B cell (primary cell): Measurements from ENCODE around the gene PRR7. TPM values are rescaled to one million over a fixed set of nuclear protein-coding genes. Genes with fewer than 3 reads are reported as not detected.

ENCODE experiments used
- ATAC-seq: fragments of 200-7000 bp; cut with Tn5 transposase; one replicate; pipeline ENCODE4 v1.10.0; 2021; ENCODE audit warnings: low read depth, mild to moderate bottlenecking, moderate number of reproducible peaks, moderate library complexity
- CTCF ChIA-PET: fragments of 350-600 bp; sonication (Branson Sonifier 250); formaldehyde crosslinking; loops from one replicate; lab custom pipeline; 2021; ENCODE audit warnings: antibody characterized with exemption, inconsistent platforms; lab: Charles Lee
- POLR2A ChIA-PET: fragments of 350-600 bp; sonication (Branson Sonifier 250); formaldehyde crosslinking; loops from one replicate; lab custom pipeline; 2021; ENCODE audit warnings: antibody characterized with exemption; lab: Charles Lee
- DNase-seq: peaks from one replicate; pipeline ENCODE4 v3.0.0; 2013
- H2AFZ ChIP-seq: 2 replicates; pipeline ENCODE4 v1.6.1; 2012; ENCODE audit warnings: mild to moderate bottlenecking, low read depth, low read length; ENCODE audit not compliant: insufficient read depth, poor library complexity, severe bottlenecking
- H3K27ac ChIP-seq, 2 donors: 1 replicate in 1 of 2; 2 replicates in 1 of 2; pipeline ENCODE4 v1.5.1; 2012 to 2013; ENCODE audit warnings: low read length in 2 of 2, mild to moderate bottlenecking in 2 of 2, moderate library complexity in 1 of 2
- H3K27me3 ChIP-seq, 4 experiments: fragments of 200-600 bp in 1 of 4; sonication (generic) in 1 of 4; replicated peaks in 1 of 4; 1 replicate in 2 of 4; 2 replicates in 2 of 4; pipeline versions ENCODE4 v1.6.1 to v1.7.0; 2013 to 2016; ENCODE audit warnings: low read length in 3 of 4, mild to moderate bottlenecking in 2 of 4, mixed read lengths in 1 of 4, moderate library complexity in 1 of 4; ENCODE audit not compliant: insufficient read depth in 4 of 4, control insufficient read depth in 3 of 4; ENCODE audit errors: control extremely low read depth in 1 of 4
- H3K36me3 ChIP-seq, 2 experiments: replicated peaks in 1 of 2; 1 replicate in 1 of 2; 2 replicates in 1 of 2; pipeline versions ENCODE4 v1.6.1 to v1.7.1; 2013; ENCODE audit warnings: low read length in 1 of 2; ENCODE audit not compliant: insufficient read depth in 2 of 2, control insufficient read depth in 1 of 2; ENCODE audit errors: control extremely low read depth in 1 of 2, extremely low read depth in 1 of 2
- H3K4me1 ChIP-seq, 2 donors: fragments of 200-600 bp in 1 of 2; sonication (generic) in 1 of 2; 1 replicate in 1 of 2; 2 replicates in 1 of 2; pipeline versions ENCODE4 v1.5.1 to v1.6.1; 2013 to 2017; ENCODE audit warnings: low read length in 2 of 2; ENCODE audit not compliant: control insufficient read depth in 2 of 2, insufficient read depth in 2 of 2
- H3K4me2 ChIP-seq: replicated peaks from 2 replicates; pipeline ENCODE3; 2012; ENCODE audit warnings: mild to moderate bottlenecking, low read depth, low read length; ENCODE audit not compliant: poor library complexity, severe bottlenecking
- H3K4me3 ChIP-seq, 5 experiments: fragments of 200-600 bp in 1 of 5; sonication (generic) in 1 of 5; 1 replicate in 3 of 5; 2 replicates in 2 of 5; pipeline versions ENCODE4 v1.5.1 to v1.7.0; 2011 to 2016; ENCODE audit warnings: low read length in 4 of 5, mild to moderate bottlenecking in 4 of 5, low read depth in 2 of 5, control low read depth in 1 of 5, moderate library complexity in 1 of 5; ENCODE audit not compliant: insufficient read depth in 1 of 5; ENCODE audit errors: control extremely low read depth in 1 of 5, extremely low read depth in 1 of 5
- H3K79me2 ChIP-seq: fragments of 200-600 bp; sonication (generic); one replicate; pipeline ENCODE4 v1.6.0; 2016; ENCODE audit warnings: low read length; ENCODE audit not compliant: control insufficient read depth, insufficient read depth
- H3K9ac ChIP-seq: fragments of 200-600 bp; sonication (generic); 2 replicates; pipeline ENCODE4 v1.6.1; 2017; ENCODE audit warnings: mild to moderate bottlenecking, low read length, moderate library complexity
- H3K9me3 ChIP-seq, 3 donors: one replicate each; pipeline versions ENCODE4 v1.6.1 to v1.7.1; 2013; ENCODE audit warnings: low read length in 2 of 3; ENCODE audit not compliant: control insufficient read depth in 2 of 3, insufficient read depth in 1 of 3; ENCODE audit errors: control extremely low read depth in 1 of 3
- H4K20me1 ChIP-seq: 2 replicates; pipeline ENCODE4 v1.6.0; 2012; ENCODE audit warnings: mild to moderate bottlenecking, low read length; ENCODE audit not compliant: insufficient read depth, control insufficient read depth, poor library complexity, severe bottlenecking
- H3K27ac Mint-ChIP-seq: one replicate; pipeline ENCODE4 v1.8.0; 2021; ENCODE audit warnings: mixed read lengths
- H3K27me3 Mint-ChIP-seq: one replicate; pipeline ENCODE4 v1.8.0; 2021; ENCODE audit warnings: mixed read lengths
- H3K4me1 Mint-ChIP-seq: one replicate; pipeline ENCODE4 v1.8.0; 2021; ENCODE audit warnings: mixed read lengths
- H3K4me3 Mint-ChIP-seq: one replicate; pipeline ENCODE4 v1.8.0; 2021; ENCODE audit warnings: mixed read lengths
- H3K9me3 Mint-ChIP-seq: one replicate; pipeline ENCODE4 v1.8.0; 2022; ENCODE audit warnings: mixed read lengths; ENCODE audit not compliant: insufficient read depth
- EZH2 ChIP-seq: IDR thresholded peaks from 2 replicates; pipeline ENCODE4 v1.6.1; 2012; ENCODE audit warnings: borderline replicate concordance, low read depth, mild to moderate bottlenecking, moderate library complexity, low read length; ENCODE audit not compliant: insufficient read depth, poor library complexity, severe bottlenecking
- WGBS: methylation state at CpG from one replicate; pipeline ENCODE4 v1.1.5; 2013; ENCODE audit warnings: missing lambda C conversion rate; ENCODE audit not compliant: insufficient coverage; 5-methylcytosine and 5-hydroxymethylcytosine counted together
- intact Hi-C: fragments of 100-400 bp; cut with micrococcal nuclease; formaldehyde crosslinking; loops from one replicate; pipeline ENCODE4 v1.10.0; 2022
- polyA plus RNA-seq: library from polyadenylated mRNA; depleted of rRNA; stranded (reverse); fragments of >200 nt; gene quantifications from 2 replicates; pipeline ENCODE4 v1.2.3, GENCODE V29; 2012
- total RNA-seq, 2 donors: library from RNA; stranded (reverse); fragments of 120-200 nt in 1 of 2; gene quantifications; 1 replicate in 1 of 2; 2 replicates in 1 of 2; pipeline versions ENCODE4 v1.2.3 to v1.2.4, GENCODE V29; 2013 to 2022
- TF ChIP-seq, protein P1 (sequence below): fragments of 200-600 bp; IDR thresholded peaks from one replicate; pipeline ENCODE4 v1.8.0; 2022; ENCODE audit warnings: antibody characterized with exemption, mild to moderate bottlenecking

PRR7 gene
- total and polyA plus RNA-seq, 2 donors (not counting 1 experiment from before 2014, with no cell fraction given) = 4.8 to 84.4 TPM

DNA sequence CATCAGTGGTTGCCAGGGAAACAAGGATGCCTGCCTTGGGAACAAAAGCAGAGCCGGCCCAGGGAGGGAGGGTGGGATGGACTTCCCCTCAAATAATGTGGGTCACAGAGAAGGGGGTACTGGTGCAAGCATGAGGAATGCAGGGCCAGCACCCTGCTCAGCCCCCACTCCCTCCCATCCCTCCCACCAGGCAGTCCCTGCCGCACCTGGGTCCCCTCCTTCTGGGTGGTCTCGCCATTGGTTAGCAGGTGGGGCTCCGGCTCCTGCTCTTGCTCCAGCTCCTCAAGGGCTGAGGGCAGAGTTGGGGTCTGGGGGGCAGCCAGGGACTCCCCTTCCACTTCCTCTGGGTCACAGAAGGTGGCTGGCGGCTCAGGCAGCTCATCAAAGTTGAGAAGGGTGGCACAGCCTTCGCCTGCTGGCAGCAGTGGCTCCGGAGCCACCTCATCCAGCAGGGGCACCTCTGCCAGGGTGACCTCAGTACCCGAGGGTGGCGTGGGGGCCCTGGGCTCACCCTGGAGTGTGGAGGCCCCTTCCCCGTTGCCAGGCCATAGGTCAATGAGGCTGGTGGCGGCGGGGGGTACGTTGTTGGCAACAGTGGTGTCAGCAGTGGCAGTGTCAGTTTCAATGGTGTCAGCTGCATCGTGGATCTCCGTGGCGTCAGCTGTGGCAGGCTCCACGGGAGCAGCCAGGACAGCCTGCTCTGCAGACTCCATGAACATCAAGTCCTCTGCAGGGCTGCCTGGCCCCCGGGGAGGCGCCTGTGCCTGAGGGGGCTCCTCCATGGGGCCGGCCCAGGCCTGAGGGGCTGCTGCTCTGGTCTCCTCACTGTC, 11.5 kb downstream of the PRR7 start:
- peaks cover 15 to 26% of the 10 kb centered on the region in 2 donors for H3K4me1 ChIP-seq
- H3K9me3 ChIP-seq = peaks cover 0 to 4% (median 0%) of the 10 kb centered on the region in 3 donors
- H3K9ac ChIP-seq = no peak overlapping the region
- TF ChIP-seq, protein P1, sequence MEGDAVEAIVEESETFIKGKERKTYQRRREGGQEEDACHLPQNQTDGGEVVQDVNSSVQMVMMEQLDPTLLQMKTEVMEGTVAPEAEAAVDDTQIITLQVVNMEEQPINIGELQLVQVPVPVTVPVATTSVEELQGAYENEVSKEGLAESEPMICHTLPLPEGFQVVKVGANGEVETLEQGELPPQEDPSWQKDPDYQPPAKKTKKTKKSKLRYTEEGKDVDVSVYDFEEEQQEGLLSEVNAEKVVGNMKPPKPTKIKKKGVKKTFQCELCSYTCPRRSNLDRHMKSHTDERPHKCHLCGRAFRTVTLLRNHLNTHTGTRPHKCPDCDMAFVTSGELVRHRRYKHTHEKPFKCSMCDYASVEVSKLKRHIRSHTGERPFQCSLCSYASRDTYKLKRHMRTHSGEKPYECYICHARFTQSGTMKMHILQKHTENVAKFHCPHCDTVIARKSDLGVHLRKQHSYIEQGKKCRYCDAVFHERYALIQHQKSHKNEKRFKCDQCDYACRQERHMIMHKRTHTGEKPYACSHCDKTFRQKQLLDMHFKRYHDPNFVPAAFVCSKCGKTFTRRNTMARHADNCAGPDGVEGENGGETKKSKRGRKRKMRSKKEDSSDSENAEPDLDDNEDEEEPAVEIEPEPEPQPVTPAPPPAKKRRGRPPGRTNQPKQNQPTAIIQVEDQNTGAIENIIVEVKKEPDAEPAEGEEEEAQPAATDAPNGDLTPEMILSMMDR = peak; percentile 33
- no peak for TF ChIP-seq EZH2
- H3K4me2 ChIP-seq = no peak overlapping the region
- 96% methylated on average over 17 of the region's 20 CpGs for WGBS
- H3K4me3 ChIP-seq = no peak overlapping the region
- H3K79me2 ChIP-seq = peaks cover 4% of the 10 kb centered on the region
- no peak for DNase-seq
- ATAC-seq = no peak
- Mint-ChIP-seq H3K9me3 (no peaks in the 10 kb centered on the region), H3K27ac (no peak overlapping the region), H3K27me3 (no peaks in the 10 kb centered on the region), H3K4me1 (peaks cover 18% of the 10 kb centered on the region), H3K4me3 (no peak overlapping the region)
- no peak overlapping the region for H2AFZ ChIP-seq
- intact Hi-C loops = loop anchor here (2.0 kb wide), 1 partner anchor 145 kb away; no protein-coding TSS in a partner anchor
- H3K36me3 ChIP-seq = no peaks in the 10 kb centered on the region
- H3K27me3 ChIP-seq = no peaks in the 10 kb centered on the region
- CTCF ChIA-PET = interaction anchor here (1.0 to 21.3 kb wide), 14 partner anchors 12 to 150 kb away, joined by 3 to 628 read pairs (median 7); partner anchors contain the start of genes DBN1, DOK3, F12 and GRK6
- H3K27ac ChIP-seq = no peak overlapping the region
- H4K20me1 ChIP-seq = peaks cover 20% of the 10 kb centered on the region
- POLR2A ChIA-PET = interaction anchor here (0.5 to 6.7 kb wide), 5 partner anchors 20 to 140 kb away, joined by 3 to 87 read pairs (median 4); no protein-coding TSS in a partner anchor
